Astrocyte of the cerebellum (primary cell): ENCODE results near the gene OLFML2A.

Experiments used
- DNase-seq: peaks from one replicate; pipeline ENCODE4 v3.0.0-alpha.2; 2011; ENCODE audit warnings: low read depth
- H3K4me3 ChIP-seq: 2 replicates; pipeline ENCODE4 v1.5.1; 2011; ENCODE audit warnings: mild to moderate bottlenecking, low read depth, low read length, moderate library complexity
- in situ Hi-C: cut with HindIII; loops from 2 replicates; pipeline ENCODE4 v1.10.0; 2017; ENCODE audit warnings: low sequenced_read_pairs
- TF ChIP-seq, protein P1 (sequence below): IDR thresholded peaks from 2 replicates; pipeline ENCODE4 v1.5.1; 2012; ENCODE audit warnings: low read length, low read depth, moderate library complexity, mild to moderate bottlenecking; ENCODE audit errors: missing control alignments

The OLFML2A gene

GRCh38 chr9:124758061-124758460 lies 18.9 kb upstream of the OLFML2A start:
- no peak overlapping the region for H3K4me3 ChIP-seq
- TF ChIP-seq, protein P1, sequence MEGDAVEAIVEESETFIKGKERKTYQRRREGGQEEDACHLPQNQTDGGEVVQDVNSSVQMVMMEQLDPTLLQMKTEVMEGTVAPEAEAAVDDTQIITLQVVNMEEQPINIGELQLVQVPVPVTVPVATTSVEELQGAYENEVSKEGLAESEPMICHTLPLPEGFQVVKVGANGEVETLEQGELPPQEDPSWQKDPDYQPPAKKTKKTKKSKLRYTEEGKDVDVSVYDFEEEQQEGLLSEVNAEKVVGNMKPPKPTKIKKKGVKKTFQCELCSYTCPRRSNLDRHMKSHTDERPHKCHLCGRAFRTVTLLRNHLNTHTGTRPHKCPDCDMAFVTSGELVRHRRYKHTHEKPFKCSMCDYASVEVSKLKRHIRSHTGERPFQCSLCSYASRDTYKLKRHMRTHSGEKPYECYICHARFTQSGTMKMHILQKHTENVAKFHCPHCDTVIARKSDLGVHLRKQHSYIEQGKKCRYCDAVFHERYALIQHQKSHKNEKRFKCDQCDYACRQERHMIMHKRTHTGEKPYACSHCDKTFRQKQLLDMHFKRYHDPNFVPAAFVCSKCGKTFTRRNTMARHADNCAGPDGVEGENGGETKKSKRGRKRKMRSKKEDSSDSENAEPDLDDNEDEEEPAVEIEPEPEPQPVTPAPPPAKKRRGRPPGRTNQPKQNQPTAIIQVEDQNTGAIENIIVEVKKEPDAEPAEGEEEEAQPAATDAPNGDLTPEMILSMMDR = no peak

DNA sequence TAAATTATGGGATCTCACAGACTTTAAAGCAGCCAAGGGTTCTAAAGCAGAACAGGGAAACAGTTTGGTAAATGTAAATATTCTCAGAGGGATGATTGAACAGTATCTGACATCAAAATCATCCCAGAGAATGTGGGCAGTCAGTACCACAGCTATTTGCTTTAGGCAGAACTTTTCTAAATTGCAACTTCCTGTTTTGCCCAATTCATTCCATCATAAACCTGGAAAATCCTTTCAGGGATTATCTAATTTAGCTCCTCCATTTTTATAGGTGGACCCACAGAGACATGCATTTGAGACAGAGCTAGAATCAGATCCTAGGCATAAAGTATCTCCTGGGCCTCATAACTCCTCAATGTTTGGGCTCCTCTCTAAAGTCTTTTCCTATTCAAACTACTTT lies 18.2 kb upstream of the OLFML2A start:
- TF ChIP-seq, protein P1 = no peak
- no peak for DNase-seq
- no peak overlapping the region for H3K4me3 ChIP-seq
- in situ Hi-C loops = no loop called here

More at GRCh38 chr9:124758061-124758460, 18.9 kb upstream of the OLFML2A start:
- in situ Hi-C loops = no loop called here
- no peak for DNase-seq

- TF ChIP-seq, protein P1 = no peak
- no peak for DNase-seq
- in situ Hi-C loops = no loop called here
- no peak overlapping the region for H3K4me3 ChIP-seq
Observed at GRCh38 chr9:124759327-124759726, 17.6 kb upstream of the OLFML2A start.

- H3K4me3 ChIP-seq = no peak overlapping the region
- TF ChIP-seq, protein P1 = no peak
- DNase-seq = no peak
- in situ Hi-C loops = no loop called here
Observed at GRCh38 chr9:124760719-124761118, 16.2 kb upstream of the OLFML2A start.

DNA sequence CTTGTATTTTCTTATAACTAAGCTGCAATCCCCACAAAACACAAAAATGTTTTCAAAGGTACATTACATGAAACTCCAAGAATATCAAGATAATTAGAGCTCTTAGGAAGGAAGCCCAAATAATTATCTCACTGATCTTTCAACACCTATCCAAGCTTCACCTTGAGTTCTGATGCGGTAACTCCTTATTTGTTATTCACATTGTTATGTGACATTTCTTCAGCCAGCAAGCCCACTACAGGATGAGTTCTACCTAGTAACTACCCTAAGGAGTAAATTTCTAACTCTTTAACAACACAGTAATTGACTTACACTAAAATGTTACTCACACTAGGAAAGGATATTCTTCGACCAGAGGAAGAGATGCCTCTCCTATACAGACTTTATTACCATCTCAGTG lies 15.7 kb upstream of the OLFML2A start:
- DNase-seq = no peak
- in situ Hi-C loops = no loop called here
- no peak overlapping the region for H3K4me3 ChIP-seq
- TF ChIP-seq, protein P1 = no peak

DNA sequence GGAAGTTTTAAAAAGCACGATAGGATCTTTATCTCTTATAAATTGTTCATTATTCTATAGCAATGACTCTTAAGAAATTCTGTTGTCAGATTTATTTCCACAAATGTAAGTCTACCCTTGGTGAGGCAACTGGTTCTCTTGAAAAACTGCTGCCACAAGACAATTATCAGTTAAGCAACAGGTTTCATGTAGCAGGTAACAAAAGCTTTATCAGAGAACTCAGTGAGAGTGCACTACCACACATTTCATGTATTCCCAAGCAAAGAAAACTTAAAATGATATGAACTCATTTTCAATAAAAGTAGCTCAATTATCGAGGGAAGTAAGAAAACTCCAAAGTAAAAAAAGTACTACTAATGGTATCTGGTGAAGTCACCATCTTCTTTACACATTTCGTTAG lies 15.2 kb upstream of the OLFML2A start:
- in situ Hi-C loops = no loop called here
- H3K4me3 ChIP-seq = no peak overlapping the region
- TF ChIP-seq, protein P1 = no peak
- no peak for DNase-seq

GRCh38 chr9:124762633-124763032 lies 14.3 kb upstream of the OLFML2A start:
- no peak overlapping the region for H3K4me3 ChIP-seq
- in situ Hi-C loops = no loop called here
- no peak for DNase-seq
- TF ChIP-seq, protein P1 = no peak
